DOHH2 (cell line): ENCODE data around the gene TMEM244.

Experiments used
- EZH2phosphoT487 ChIP-seq: fragments of 200-600 bp; sonication (generic); IDR thresholded peaks from 2 replicates; pipeline ENCODE4 v1.6.1; 2017; ENCODE audit warnings: borderline replicate concordance, mild to moderate bottlenecking, antibody characterized with exemption, low read length, moderate library complexity, mixed read lengths
- TF ChIP-seq, protein P1 (sequence below): fragments of 200-600 bp; sonication (generic); IDR thresholded peaks from one replicate; pipeline ENCODE4 v1.5.1; 2014; ENCODE audit warnings: antibody characterized with exemption, mild to moderate bottlenecking, low read depth, low read length; ENCODE audit not compliant: poor library complexity, severe bottlenecking

DNA sequence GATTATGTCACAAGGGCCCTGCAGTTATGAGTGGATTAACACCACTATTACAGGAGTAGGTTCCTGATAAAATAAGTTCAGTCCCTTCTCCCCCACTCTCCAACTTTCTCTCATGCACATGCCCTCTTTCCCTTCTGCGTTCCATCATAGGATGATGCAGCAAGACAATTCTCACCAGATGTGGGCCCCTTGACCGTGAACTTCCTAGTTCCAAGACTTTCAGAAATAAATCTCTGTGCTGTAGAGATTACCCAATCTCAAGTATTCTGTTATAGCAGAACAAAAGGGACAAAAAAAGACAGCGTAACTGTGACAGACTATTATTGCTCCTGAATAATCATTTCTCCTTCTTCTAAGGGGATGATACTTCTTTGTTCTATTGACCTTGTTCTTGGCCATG, 33.8 kb upstream of the TMEM244 start:
- TF ChIP-seq, protein P1, sequence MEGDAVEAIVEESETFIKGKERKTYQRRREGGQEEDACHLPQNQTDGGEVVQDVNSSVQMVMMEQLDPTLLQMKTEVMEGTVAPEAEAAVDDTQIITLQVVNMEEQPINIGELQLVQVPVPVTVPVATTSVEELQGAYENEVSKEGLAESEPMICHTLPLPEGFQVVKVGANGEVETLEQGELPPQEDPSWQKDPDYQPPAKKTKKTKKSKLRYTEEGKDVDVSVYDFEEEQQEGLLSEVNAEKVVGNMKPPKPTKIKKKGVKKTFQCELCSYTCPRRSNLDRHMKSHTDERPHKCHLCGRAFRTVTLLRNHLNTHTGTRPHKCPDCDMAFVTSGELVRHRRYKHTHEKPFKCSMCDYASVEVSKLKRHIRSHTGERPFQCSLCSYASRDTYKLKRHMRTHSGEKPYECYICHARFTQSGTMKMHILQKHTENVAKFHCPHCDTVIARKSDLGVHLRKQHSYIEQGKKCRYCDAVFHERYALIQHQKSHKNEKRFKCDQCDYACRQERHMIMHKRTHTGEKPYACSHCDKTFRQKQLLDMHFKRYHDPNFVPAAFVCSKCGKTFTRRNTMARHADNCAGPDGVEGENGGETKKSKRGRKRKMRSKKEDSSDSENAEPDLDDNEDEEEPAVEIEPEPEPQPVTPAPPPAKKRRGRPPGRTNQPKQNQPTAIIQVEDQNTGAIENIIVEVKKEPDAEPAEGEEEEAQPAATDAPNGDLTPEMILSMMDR: no peak
- no peak for TF ChIP-seq EZH2phosphoT487
